Endothelial cell of umbilical vein (primary cell): ENCODE results near the gene C1RL. TPM values are rescaled to one million over a fixed set of nuclear protein-coding genes. Genes with fewer than 3 reads are reported as not detected.

Experiments
- BruUV-seq: library from RNA; stranded (reverse); fragments of 400-500 nt; replicated peaks from 2 replicates; lab custom pipeline; 2021; lab: Mats Ljungman, UMichigan
- CTCF ChIA-PET: fragments of 300-600, 350-600 bp; sonication (Branson Sonifier 250); formaldehyde crosslinking; loops from one replicate; lab custom pipeline; 2021; ENCODE audit warnings: antibody characterized with exemption, inconsistent platforms; lab: Charles Lee
- POLR2A ChIA-PET: fragments of 300-600, 350-600 bp; sonication (Branson Sonifier 250); formaldehyde crosslinking; loops from one replicate; lab custom pipeline; 2021; ENCODE audit warnings: antibody characterized with exemption, inconsistent platforms; lab: Charles Lee
- DNase-seq: peaks from one replicate; pipeline ENCODE4 v3.0.0-alpha.2; 2011; ENCODE audit warnings: low read depth, low spot score
- FAIRE-seq: peaks from 2 replicates; lab custom pipeline; 2011; peaks lifted over from hg19 to GRCh38; lab: Jason Lieb, UNC
- H2AFZ ChIP-seq: 2 replicates; pipeline ENCODE4 v1.6.0; 2012; ENCODE audit warnings: low read depth, low read length, control low read depth, inconsistent platforms
- H3K27ac ChIP-seq: 2 replicates; pipeline ENCODE4 v1.5.1; 2011; ENCODE audit warnings: low read depth, mild to moderate bottlenecking, control low read depth, low read length, moderate library complexity; ENCODE audit not compliant: insufficient read depth
- H3K27me3 ChIP-seq, 2 experiments: 2 replicates each; pipeline versions ENCODE4 v1.6.0 to v1.6.1; 2011; ENCODE audit warnings: low read length in 2 of 2, mixed read lengths in 1 of 2; ENCODE audit not compliant: control insufficient read depth in 2 of 2, insufficient read depth in 2 of 2
- H3K36me3 ChIP-seq, 2 experiments: 2 replicates in 1 of 2; 3 replicates in 1 of 2; pipeline ENCODE4 v1.5.1; 2011; ENCODE audit warnings: low read length in 2 of 2, mild to moderate bottlenecking in 1 of 2, moderate library complexity in 1 of 2; ENCODE audit not compliant: control insufficient read depth in 2 of 2, insufficient read depth in 2 of 2; ENCODE audit errors: extremely low read depth in 1 of 2
- H3K4me1 ChIP-seq: 3 replicates; pipeline ENCODE4 v1.5.1; 2011; ENCODE audit warnings: mild to moderate bottlenecking, low read length; ENCODE audit not compliant: control insufficient read depth, insufficient read depth; ENCODE audit errors: extremely low read depth
- H3K4me2 ChIP-seq: 2 replicates; pipeline ENCODE4 v1.6.1; 2011; ENCODE audit warnings: low read length, control low read depth, mixed read lengths; ENCODE audit not compliant: insufficient read depth
- H3K4me3 ChIP-seq, 3 experiments: fragments of 200-600 bp in 1 of 3; sonication (generic), shearing (Covaris generic) in 1 of 3; replicated peaks in 1 of 3; 2 replicates each; pipeline ENCODE4 v1.5.1; 2011 to 2016; ENCODE audit warnings: control low read depth in 3 of 3, low read length in 3 of 3, mild to moderate bottlenecking in 2 of 3, inconsistent platforms in 1 of 3, low read depth in 1 of 3, moderate library complexity in 1 of 3; ENCODE audit not compliant: insufficient read depth in 1 of 3
- H3K79me2 ChIP-seq: 2 replicates; pipeline ENCODE4 v1.6.0; 2012; ENCODE audit warnings: low read length, inconsistent platforms; ENCODE audit not compliant: control insufficient read depth, insufficient read depth
- H3K9ac ChIP-seq: replicated peaks from 2 replicates; pipeline ENCODE3; 2011; ENCODE audit warnings: low read length, control low read depth; ENCODE audit not compliant: insufficient read depth; ENCODE audit errors: extremely low read depth
- H3K9me1 ChIP-seq: replicated peaks from 3 replicates; pipeline ENCODE4 v1.6.0; 2011; ENCODE audit warnings: mild to moderate bottlenecking, low read length; ENCODE audit not compliant: control insufficient read depth, insufficient read depth; ENCODE audit errors: extremely low read depth
- H3K9me3 ChIP-seq: replicated peaks from 2 replicates; pipeline ENCODE4 v1.5.1; 2012; ENCODE audit warnings: low read length, inconsistent platforms; ENCODE audit not compliant: control insufficient read depth, insufficient read depth
- H4K20me1 ChIP-seq: replicated peaks from 2 replicates; pipeline ENCODE3; 2011; ENCODE audit warnings: mild to moderate bottlenecking, low read length; ENCODE audit not compliant: control insufficient read depth, insufficient read depth; ENCODE audit errors: extremely low read depth
- EZH2 ChIP-seq: IDR thresholded peaks from 2 replicates; pipeline ENCODE4 v1.6.1; 2012; ENCODE audit warnings: borderline replicate concordance, low read depth, mild to moderate bottlenecking, moderate library complexity, low read length, inconsistent platforms; ENCODE audit not compliant: severe bottlenecking
- FOS ChIP-seq: IDR thresholded peaks from 2 replicates; pipeline ENCODE4 v1.6.1; 2011; ENCODE audit warnings: mild to moderate bottlenecking, low read length, moderate library complexity, borderline replicate concordance; ENCODE audit not compliant: insufficient read depth
- JUN ChIP-seq: IDR thresholded peaks from 2 replicates; pipeline ENCODE4 v1.6.1; 2011; ENCODE audit warnings: borderline replicate concordance, low read depth; ENCODE audit not compliant: insufficient read length, insufficient read depth
- MYC ChIP-seq: IDR thresholded peaks from one replicate; pipeline ENCODE4 v1.6.1; 2011; ENCODE audit warnings: mild to moderate bottlenecking, low read depth, low read length
- POLR2A ChIP-seq: IDR thresholded peaks from 2 replicates; pipeline ENCODE4 v1.6.1; 2012; ENCODE audit warnings: low read depth, mild to moderate bottlenecking, control low read depth, low read length
- dilution Hi-C: fragments of 300-500 bp; cut with MboI; formaldehyde crosslinking; loops from one replicate; pipeline ENCODE4 v1.15.0; 2019; ENCODE audit warnings: low sequenced_read_pairs; ENCODE audit not compliant: extremely low pct_ligation_motif_present
- intact Hi-C: fragments of 100-400 bp; cut with micrococcal nuclease; formaldehyde crosslinking; loops from one replicate; pipeline ENCODE4 v1.10.0; 2022
- polyA plus RNA-seq, 4 experiments: library from polyadenylated mRNA; depleted of rRNA in 3 of 4; stranded (reverse) in 3 of 4; unstranded in 1 of 4; fragments of >200 nt; gene quantifications; 2 replicates each; pipeline versions ENCODE4 v1.2.1 to v1.2.3, GENCODE V29; 2011 to 2012; ENCODE audit warnings: missing spikeins in 1 of 4
- total RNA-seq: library from RNA; stranded (reverse); gene quantifications from 2 replicates; pipeline ENCODE4 v1.2.3, GENCODE V29; 2021
- TF ChIP-seq, protein P1 (sequence below), 2 donors: IDR thresholded peaks; 1 replicate in 1 of 2; 2 replicates in 1 of 2; pipeline ENCODE4 v1.5.1; 2011; ENCODE audit warnings: low read length in 2 of 2, mild to moderate bottlenecking in 2 of 2, moderate library complexity in 2 of 2, control low read depth in 1 of 2, inconsistent platforms in 1 of 2, low read depth in 1 of 2; ENCODE audit not compliant: insufficient read depth in 1 of 2; ENCODE audit errors: extremely low read depth in 1 of 2

Gene C1RL
- total and polyA plus RNA-seq, 2 donors (not counting 3 experiments of a cell fraction or from before 2014, with no cell fraction given) = 20.9 to 25.0 TPM

DNA sequence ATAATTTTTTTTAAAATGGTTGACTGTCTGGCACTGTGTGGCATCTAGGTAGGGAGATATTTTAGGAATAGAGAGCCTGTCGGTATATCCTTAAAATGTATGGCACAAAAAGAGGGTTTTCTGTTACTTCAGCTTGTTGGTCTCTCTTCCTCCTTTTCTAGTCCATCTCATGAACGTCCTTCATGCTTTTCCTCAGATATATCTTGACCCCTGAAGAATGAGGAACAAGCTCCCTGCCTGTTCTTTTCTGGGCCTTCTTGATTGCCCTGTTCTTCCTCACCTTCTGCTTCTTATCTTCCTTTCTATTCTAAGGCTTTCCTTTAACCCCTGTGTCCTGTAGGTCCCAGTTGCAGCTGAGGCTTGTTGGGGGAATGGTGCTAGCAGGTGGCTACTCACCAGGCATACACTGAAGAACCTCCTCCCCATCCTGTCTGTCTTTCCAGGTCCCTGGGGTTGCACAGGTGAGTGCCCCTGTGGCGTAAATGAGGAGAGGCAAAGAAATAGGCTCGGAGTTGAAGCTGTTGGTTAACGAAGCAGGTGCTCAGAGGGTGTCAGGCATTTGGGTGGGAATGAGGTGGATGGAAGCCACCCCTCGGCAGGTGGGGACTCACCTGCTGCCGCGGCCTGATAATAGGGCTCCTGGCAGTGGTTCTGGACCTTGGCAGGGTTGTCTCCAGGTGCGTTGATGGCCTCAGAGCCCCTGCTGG, 9.6 kb downstream of the C1RL start:
- no peak overlapping the region for H2AFZ ChIP-seq
- H3K36me3 ChIP-seq = peaks cover 0 to 1% of the 10 kb centered on the region in 2 experiments
- no peaks in the 10 kb centered on the region for H3K9me3 ChIP-seq
- no peaks in the 10 kb centered on the region for H3K27me3 ChIP-seq
- no TSS peak for BruUV-seq
- CTCF ChIA-PET = interaction anchor here (0.9 to 1.2 kb wide), 2 partner anchors 9 to 11 kb away, joined by 5 to 6 read pairs; no protein-coding TSS in a partner anchor
- no peaks in the 10 kb centered on the region for H3K79me2 ChIP-seq
- no peak for TF ChIP-seq JUN
- TF ChIP-seq, protein P1, sequence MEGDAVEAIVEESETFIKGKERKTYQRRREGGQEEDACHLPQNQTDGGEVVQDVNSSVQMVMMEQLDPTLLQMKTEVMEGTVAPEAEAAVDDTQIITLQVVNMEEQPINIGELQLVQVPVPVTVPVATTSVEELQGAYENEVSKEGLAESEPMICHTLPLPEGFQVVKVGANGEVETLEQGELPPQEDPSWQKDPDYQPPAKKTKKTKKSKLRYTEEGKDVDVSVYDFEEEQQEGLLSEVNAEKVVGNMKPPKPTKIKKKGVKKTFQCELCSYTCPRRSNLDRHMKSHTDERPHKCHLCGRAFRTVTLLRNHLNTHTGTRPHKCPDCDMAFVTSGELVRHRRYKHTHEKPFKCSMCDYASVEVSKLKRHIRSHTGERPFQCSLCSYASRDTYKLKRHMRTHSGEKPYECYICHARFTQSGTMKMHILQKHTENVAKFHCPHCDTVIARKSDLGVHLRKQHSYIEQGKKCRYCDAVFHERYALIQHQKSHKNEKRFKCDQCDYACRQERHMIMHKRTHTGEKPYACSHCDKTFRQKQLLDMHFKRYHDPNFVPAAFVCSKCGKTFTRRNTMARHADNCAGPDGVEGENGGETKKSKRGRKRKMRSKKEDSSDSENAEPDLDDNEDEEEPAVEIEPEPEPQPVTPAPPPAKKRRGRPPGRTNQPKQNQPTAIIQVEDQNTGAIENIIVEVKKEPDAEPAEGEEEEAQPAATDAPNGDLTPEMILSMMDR (IDR thresholded peaks at IDR 0.05; ENCODE audit: extremely low read depth in 1 of 2, insufficient read depth in 1 of 2, low read depth in 1 of 2, low read length in 2 of 2) = no peak
- no peak for TF ChIP-seq FOS
- TF ChIP-seq MYC = no peak
- TF ChIP-seq POLR2A = no peak
- no peak for TF ChIP-seq EZH2
- no peak overlapping the region for H3K9ac ChIP-seq
- no peaks in the 10 kb centered on the region for H4K20me1 ChIP-seq
- H3K4me1 ChIP-seq = no peaks in the 10 kb centered on the region
- intact Hi-C loops (no loop called here), dilution Hi-C loops (no loop called here)
- FAIRE-seq = no peak
- H3K4me2 ChIP-seq = no peak overlapping the region
- DNase-seq = no peak
- POLR2A ChIA-PET = no interaction called here
- H3K4me3 ChIP-seq = no peak overlapping the region
- H3K27ac ChIP-seq = no peak overlapping the region
- H3K9me1 ChIP-seq = no peaks in the 10 kb centered on the region
